ENCODE data around the gene CST3. TPM values are rescaled to one million over a fixed set of nuclear protein-coding genes. Genes with fewer than 3 reads are reported as not detected.

The CST3 gene
- total and polyA plus RNA-seq, 4 donors: 584 to 1,561 (median 971) TPM

DNA sequence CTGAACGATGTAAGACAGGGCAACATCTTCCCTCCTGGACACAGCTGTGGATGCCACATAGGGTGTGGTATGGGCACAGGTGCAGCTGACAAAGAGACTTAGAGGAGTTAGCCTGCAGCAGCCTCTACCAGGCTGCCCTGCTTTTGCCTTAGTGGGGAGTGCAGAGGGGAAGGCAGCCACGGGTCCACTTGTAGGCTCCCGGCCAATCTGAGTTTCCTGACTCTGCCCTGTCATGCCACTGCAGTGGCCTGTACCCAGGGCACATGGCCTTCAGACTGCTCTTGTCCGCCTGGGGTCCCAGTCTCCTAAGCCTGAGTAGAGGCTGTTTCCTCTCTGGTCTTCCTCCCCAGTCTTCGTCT is 52.3 kb downstream of the CST3 start:
- H3K36me3 ChIP-seq (ENCODE audit: control insufficient read depth in 1 of 2, insufficient read depth in 2 of 2, low read length in 1 of 2): no peaks in the 10 kb centered on the region
- ATAC-seq (ENCODE audit: low FRiP score): peak; percentile 36
- intact Hi-C loops (cut with DNase I): no loop called here
- no peaks in the 10 kb centered on the region for H3K27me3 ChIP-seq (ENCODE audit: control insufficient read depth in 1 of 2, insufficient read depth in 2 of 2, low read length in 1 of 2)
- no peak for DNase-seq
- H3K27ac ChIP-seq (ENCODE audit: low read depth in 1 of 2, low read length in 2 of 2): no peak overlapping the region
- no peaks in the 10 kb centered on the region for H3K4me1 ChIP-seq (ENCODE audit: control insufficient read depth in 1 of 2, insufficient read depth in 2 of 2, low read length in 2 of 2)
- H3K4me3 ChIP-seq (ENCODE audit: low read length in 2 of 2): no peak overlapping the region
- H3K9me3 ChIP-seq (ENCODE audit: control insufficient read depth, low read length): no peaks in the 10 kb centered on the region
- WGBS, 2 donors: 66 to 73% methylated on average over 5 of the region's 5 CpGs

DNA sequence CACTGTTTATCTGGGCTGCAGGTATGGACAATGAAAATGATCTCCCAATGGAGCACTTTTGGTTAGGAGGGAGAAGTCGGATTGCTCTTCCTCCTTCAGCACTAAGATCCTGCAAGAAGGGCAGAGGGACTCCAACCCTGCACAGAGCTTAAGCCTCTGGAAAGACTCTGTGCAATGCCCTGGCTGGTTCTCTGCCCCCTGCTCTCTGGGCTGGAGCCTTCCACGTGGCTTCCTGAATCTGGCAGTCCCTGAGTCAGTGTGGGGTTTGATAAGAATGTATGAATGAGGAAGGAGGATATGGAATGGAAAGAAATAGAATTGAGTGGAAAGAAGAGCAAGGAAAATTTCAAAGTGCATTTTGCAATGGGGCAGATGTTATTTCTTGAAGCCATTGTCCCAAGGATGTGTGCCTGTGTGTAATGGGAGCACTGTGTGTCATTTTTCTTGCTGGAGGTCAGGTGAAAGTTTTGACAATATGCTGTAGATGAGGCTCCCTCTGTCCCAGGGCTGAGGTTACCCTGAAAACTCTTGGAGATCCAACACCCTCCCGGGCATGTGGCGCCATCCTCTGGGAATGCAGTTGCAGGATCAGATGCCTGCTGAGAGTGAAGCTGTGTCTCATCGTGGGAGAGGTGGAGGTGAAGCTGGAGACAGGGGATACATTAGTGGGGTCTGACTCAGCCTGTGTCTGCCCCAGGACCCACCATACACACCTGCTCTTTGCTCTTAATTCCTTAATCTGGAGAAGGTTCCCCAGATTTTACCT is 53.1 kb downstream of the CST3 start:
- Histone ChIP-seq H3K27me3 (ENCODE audit: control insufficient read depth in 1 of 2, insufficient read depth in 2 of 2, low read length in 1 of 2) (no peaks in the 10 kb centered on the region), H3K4me1 (ENCODE audit: control insufficient read depth in 1 of 2, insufficient read depth in 2 of 2, low read length in 2 of 2) (no peaks in the 10 kb centered on the region), H3K4me3 (ENCODE audit: low read length in 2 of 2) (no peak overlapping the region), H3K27ac (ENCODE audit: low read depth in 1 of 2, low read length in 2 of 2) (no peak overlapping the region), H3K36me3 (ENCODE audit: control insufficient read depth in 1 of 2, insufficient read depth in 2 of 2, low read length in 1 of 2) (no peaks in the 10 kb centered on the region), H3K9me3 (ENCODE audit: control insufficient read depth, low read length) (peaks cover 1% of the 10 kb centered on the region)
- WGBS, 2 donors: 50 to 53% methylated on average over 5 of the region's 5 CpGs
- ATAC-seq (ENCODE audit: low FRiP score): no peak
- DNase-seq: no peak
- intact Hi-C loops (cut with DNase I): no loop called here

Other genes starting within 250 kb of the CST3 start
- 10 to 100 TPM; 10.6 to 15.2 TPM for gene NAPB, start 216.5 kb downstream of the CST3 start, total RNA-seq
- gene NAPB, start 216.5 kb downstream of the CST3 start, polyA plus RNA-seq: 1 to 10 TPM; 6.6 to 9.8 TPM
- gene CSTL1, start 198.3 kb downstream of the CST3 start, total RNA-seq: not detected
- gene CSTL1, start 198.3 kb downstream of the CST3 start, polyA plus RNA-seq: not detected
- not detected for gene CST11, start 185.1 kb downstream of the CST3 start, total RNA-seq
- not detected for gene CST11, start 185.1 kb downstream of the CST3 start, polyA plus RNA-seq
- not detected for gene CST8, start 146.8 kb downstream of the CST3 start, total RNA-seq
- gene CST8, start 146.8 kb downstream of the CST3 start, polyA plus RNA-seq: not detected
- gene CST9L, start 69.5 kb downstream of the CST3 start, total RNA-seq: not detected
- gene CST9L, start 69.5 kb downstream of the CST3 start, polyA plus RNA-seq: not detected
- gene CST9, start 32.0 kb downstream of the CST3 start, total RNA-seq: not detected
- not detected for gene CST9, start 32.0 kb downstream of the CST3 start, polyA plus RNA-seq
- not detected for gene CST4, start 51.1 kb upstream of the CST3 start, total RNA-seq
- not detected for gene CST4, start 51.1 kb upstream of the CST3 start, polyA plus RNA-seq
- 1 to 10 TPM in 1 of 2 donors, not detected in 1; 1.1 TPM for gene CST1, start 113.0 kb upstream of the CST3 start, total RNA-seq
- gene CST1, start 113.0 kb upstream of the CST3 start, polyA plus RNA-seq: not detected
- gene CST2, start 188.8 kb upstream of the CST3 start, total RNA-seq: under 1 TPM in 1 of 2 donors, not detected in 1; 0.75 TPM
- gene CST2, start 188.8 kb upstream of the CST3 start, polyA plus RNA-seq: not detected
- not detected for gene CST5, start 241.8 kb upstream of the CST3 start, total RNA-seq
- gene CST5, start 241.8 kb upstream of the CST3 start, polyA plus RNA-seq: not detected